ENCODE data around the gene FGA. TPM values are rescaled to one million over a fixed set of nuclear protein-coding genes. Genes with fewer than 3 reads are reported as not detected.

Gene FGA
- total and polyA plus RNA-seq, 10 of the 15 experiments (the other 5 are each of a cell fraction or from before 2014, with no cell fraction given): 3.6 TPM; not detected in 9

DNA sequence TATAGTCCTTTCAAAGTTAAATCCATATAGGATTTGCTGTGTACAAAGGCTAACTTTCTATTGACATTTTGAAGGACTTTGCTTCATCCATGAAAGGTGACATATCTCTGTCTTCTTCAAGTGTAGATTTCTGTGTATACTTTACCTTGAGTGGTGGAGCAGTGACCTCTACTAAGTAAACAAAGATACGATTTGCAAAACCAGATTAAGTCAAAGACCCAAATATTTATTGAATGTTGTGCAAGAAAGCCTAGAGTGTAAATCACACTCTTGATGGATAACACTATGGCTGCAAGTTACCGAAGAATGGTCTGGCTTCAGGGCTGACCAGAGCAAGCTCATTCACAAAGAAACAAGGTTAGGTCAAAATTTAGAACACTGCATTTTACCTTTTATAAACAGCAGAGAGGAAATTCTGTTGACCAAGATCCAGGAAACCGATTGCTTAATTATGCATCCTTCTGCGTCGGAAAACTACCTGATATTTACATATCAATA lies 27.3 kb upstream of the FGA start:
- Histone ChIP-seq H3K4me3 (no peak overlapping the region), H4K20me1 (ENCODE audit: control insufficient read depth, insufficient read depth) (no peaks in the 10 kb centered on the region), H3K9ac (ENCODE audit: control insufficient read depth, insufficient read depth, low read length) (no peak overlapping the region), H3K79me2 (ENCODE audit: control insufficient read depth, insufficient read depth, low read length) (no peaks in the 10 kb centered on the region), H3K9me3 (replicated peaks; ENCODE audit: control insufficient read depth, insufficient read depth, low read length) (no peaks in the 10 kb centered on the region), H3K4me1 (ENCODE audit: control insufficient read depth, insufficient read depth, low read length) (peaks cover 13% of the 10 kb centered on the region), H3K4me2 (ENCODE audit: control insufficient read depth, insufficient read depth) (no peak overlapping the region), H3K27ac (ENCODE audit: control insufficient read depth, insufficient read depth) (no peak overlapping the region), H3K27me3 (replicated peaks in 1 of 2; ENCODE audit: control insufficient read depth in 2 of 2, insufficient read depth in 2 of 2, low read length in 1 of 2) (no peaks in the 10 kb centered on the region), H3K36me3 (ENCODE audit: control insufficient read depth in 2 of 2, insufficient read depth in 2 of 2, low read length in 1 of 2) (no peaks in the 10 kb centered on the region), H2AFZ (ENCODE audit: control insufficient read depth, low read depth, low read length) (no peak overlapping the region)
- ChIA-PET SMC1A (ENCODE audit: uncharacterized antibody, unreplicated experiment) (interaction anchor here (1.3 to 7.2 kb wide), 7 partner anchors 8 to 287 kb away, joined by 3 to 119 read pairs (median 7); partner anchors contain the start of genes FGB and PLRG1), POLR2A (no interaction called here), CTCF (interaction anchor here (0.9 to 19.0 kb wide), 11 partner anchors 8 to 365 kb away, joined by 3 to 796 read pairs (median 5); partner anchors contain the start of genes FGB and PLRG1), RAD21 (ENCODE audit: unreplicated experiment) (interaction anchor here (1.3 to 7.1 kb wide), 5 partner anchors 51 to 68 kb away, joined by 4 to 88 read pairs (median 39); partner anchors contain the start of genes FGB and PLRG1)
- in situ Hi-C loops (cut with MboI): loop anchor here (5.0 kb wide), 1 partner anchor 66 kb away; the partner anchor contains the start of gene PLRG1
- intact Hi-C loops (cut with micrococcal nuclease; ENCODE audit: unreplicated experiment): loop anchor here (1.0 kb wide), 2 partner anchors 59 to 66 kb away; no protein-coding TSS in a partner anchor
- BruUV-seq (replicated peaks): no TSS peak
- 81% methylated on average over 5 of the region's 5 CpGs for WGBS (ENCODE audit: insufficient coverage, insufficient replicate concordance, low lambda C conversion rate, missing lambda C conversion rate)
- ATAC-seq: no peak
- TF ChIP-seq HCFC1 (IDR thresholded peaks at IDR 0.05; ENCODE audit: low read length) (no peak), BCL11A (IDR thresholded peaks at IDR 0.05; ENCODE audit: low read depth, low read length) (no peak), TCF12 (IDR thresholded peaks at IDR 0.05; ENCODE audit: low read depth, low read length) (no peak), POLR2AphosphoS2 (IDR thresholded peaks at IDR 0.05; ENCODE audit: low read depth, low read length) (no peak), DPF2 (IDR thresholded peaks at IDR 0.05) (no peak), TCF7 (IDR thresholded peaks at IDR 0.05; ENCODE audit: borderline replicate concordance) (no peak), IRF4 (IDR thresholded peaks at IDR 0.05; ENCODE audit: low read depth, low read length) (no peak), PML (IDR thresholded peaks at IDR 0.05; ENCODE audit: low read length) (no peak), ESRRA (IDR thresholded peaks at IDR 0.05; ENCODE audit: low read length) (no peak), WRNIP1 (IDR thresholded peaks at IDR 0.05; ENCODE audit: borderline replicate concordance, low read depth, low read length) (no peak), KAT2A (conservative IDR thresholded peaks at IDR 0.05; ENCODE audit: control insufficient read depth, low read depth, low read length) (no peak), ZNF217 (IDR thresholded peaks at IDR 0.05) (no peak)
- TF ChIP-seq, protein P1, sequence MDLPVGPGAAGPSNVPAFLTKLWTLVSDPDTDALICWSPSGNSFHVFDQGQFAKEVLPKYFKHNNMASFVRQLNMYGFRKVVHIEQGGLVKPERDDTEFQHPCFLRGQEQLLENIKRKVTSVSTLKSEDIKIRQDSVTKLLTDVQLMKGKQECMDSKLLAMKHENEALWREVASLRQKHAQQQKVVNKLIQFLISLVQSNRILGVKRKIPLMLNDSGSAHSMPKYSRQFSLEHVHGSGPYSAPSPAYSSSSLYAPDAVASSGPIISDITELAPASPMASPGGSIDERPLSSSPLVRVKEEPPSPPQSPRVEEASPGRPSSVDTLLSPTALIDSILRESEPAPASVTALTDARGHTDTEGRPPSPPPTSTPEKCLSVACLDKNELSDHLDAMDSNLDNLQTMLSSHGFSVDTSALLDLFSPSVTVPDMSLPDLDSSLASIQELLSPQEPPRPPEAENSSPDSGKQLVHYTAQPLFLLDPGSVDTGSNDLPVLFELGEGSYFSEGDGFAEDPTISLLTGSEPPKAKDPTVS (IDR thresholded peaks at IDR 0.05; ENCODE audit: low read depth, low read length): no peak
- TF ChIP-seq, protein P2, sequence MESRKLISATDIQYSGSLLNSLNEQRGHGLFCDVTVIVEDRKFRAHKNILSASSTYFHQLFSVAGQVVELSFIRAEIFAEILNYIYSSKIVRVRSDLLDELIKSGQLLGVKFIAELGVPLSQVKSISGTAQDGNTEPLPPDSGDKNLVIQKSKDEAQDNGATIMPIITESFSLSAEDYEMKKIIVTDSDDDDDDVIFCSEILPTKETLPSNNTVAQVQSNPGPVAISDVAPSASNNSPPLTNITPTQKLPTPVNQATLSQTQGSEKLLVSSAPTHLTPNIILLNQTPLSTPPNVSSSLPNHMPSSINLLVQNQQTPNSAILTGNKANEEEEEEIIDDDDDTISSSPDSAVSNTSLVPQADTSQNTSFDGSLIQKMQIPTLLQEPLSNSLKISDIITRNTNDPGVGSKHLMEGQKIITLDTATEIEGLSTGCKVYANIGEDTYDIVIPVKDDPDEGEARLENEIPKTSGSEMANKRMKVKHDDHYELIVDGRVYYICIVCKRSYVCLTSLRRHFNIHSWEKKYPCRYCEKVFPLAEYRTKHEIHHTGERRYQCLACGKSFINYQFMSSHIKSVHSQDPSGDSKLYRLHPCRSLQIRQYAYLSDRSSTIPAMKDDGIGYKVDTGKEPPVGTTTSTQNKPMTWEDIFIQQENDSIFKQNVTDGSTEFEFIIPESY (IDR thresholded peaks at IDR 0.05): no peak
- TF ChIP-seq, protein P3, sequence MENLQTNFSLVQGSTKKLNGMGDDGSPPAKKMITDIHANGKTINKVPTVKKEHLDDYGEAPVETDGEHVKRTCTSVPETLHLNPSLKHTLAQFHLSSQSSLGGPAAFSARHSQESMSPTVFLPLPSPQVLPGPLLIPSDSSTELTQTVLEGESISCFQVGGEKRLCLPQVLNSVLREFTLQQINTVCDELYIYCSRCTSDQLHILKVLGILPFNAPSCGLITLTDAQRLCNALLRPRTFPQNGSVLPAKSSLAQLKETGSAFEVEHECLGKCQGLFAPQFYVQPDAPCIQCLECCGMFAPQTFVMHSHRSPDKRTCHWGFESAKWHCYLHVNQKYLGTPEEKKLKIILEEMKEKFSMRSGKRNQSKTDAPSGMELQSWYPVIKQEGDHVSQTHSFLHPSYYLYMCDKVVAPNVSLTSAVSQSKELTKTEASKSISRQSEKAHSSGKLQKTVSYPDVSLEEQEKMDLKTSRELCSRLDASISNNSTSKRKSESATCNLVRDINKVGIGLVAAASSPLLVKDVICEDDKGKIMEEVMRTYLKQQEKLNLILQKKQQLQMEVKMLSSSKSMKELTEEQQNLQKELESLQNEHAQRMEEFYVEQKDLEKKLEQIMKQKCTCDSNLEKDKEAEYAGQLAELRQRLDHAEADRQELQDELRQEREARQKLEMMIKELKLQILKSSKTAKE (IDR thresholded peaks at IDR 0.05; ENCODE audit: low read depth, poor library complexity, severe bottlenecking): no peak
- TF ChIP-seq, protein P4, sequence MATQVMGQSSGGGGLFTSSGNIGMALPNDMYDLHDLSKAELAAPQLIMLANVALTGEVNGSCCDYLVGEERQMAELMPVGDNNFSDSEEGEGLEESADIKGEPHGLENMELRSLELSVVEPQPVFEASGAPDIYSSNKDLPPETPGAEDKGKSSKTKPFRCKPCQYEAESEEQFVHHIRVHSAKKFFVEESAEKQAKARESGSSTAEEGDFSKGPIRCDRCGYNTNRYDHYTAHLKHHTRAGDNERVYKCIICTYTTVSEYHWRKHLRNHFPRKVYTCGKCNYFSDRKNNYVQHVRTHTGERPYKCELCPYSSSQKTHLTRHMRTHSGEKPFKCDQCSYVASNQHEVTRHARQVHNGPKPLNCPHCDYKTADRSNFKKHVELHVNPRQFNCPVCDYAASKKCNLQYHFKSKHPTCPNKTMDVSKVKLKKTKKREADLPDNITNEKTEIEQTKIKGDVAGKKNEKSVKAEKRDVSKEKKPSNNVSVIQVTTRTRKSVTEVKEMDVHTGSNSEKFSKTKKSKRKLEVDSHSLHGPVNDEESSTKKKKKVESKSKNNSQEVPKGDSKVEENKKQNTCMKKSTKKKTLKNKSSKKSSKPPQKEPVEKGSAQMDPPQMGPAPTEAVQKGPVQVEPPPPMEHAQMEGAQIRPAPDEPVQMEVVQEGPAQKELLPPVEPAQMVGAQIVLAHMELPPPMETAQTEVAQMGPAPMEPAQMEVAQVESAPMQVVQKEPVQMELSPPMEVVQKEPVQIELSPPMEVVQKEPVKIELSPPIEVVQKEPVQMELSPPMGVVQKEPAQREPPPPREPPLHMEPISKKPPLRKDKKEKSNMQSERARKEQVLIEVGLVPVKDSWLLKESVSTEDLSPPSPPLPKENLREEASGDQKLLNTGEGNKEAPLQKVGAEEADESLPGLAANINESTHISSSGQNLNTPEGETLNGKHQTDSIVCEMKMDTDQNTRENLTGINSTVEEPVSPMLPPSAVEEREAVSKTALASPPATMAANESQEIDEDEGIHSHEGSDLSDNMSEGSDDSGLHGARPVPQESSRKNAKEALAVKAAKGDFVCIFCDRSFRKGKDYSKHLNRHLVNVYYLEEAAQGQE (IDR thresholded peaks at IDR 0.05; ENCODE audit: low read depth, low read length): no peak
- no peak for DNase-seq (ENCODE audit: low read depth, low spot score)
- FAIRE-seq: no peak

Measured in GM12878 (cell line).